BJ (cell line): ENCODE measurements around the gene CD300A. TPM values are rescaled to one million over a fixed set of nuclear protein-coding genes. Genes with fewer than 3 reads are reported as not detected.

Experiments
- CTCF ChIA-PET: fragments of 350-600 bp; formaldehyde crosslinking; extraction: SDS; loops from one replicate; lab custom pipeline; 2021; ENCODE audit warnings: antibody characterized with exemption, inconsistent platforms; lab: Yijun Ruan, JAX
- POLR2A ChIA-PET: fragments of 300-600 bp; sonication (Branson Sonifier 250); formaldehyde crosslinking; extraction: SDS; loops from one replicate; lab custom pipeline; 2021; ENCODE audit warnings: antibody characterized with exemption; lab: Charles Lee
- DNase-seq: peaks from one replicate; pipeline ENCODE4 v3.0.0-alpha.2; 2011; ENCODE audit warnings: low read depth
- H3K27me3 ChIP-seq: 2 replicates; pipeline ENCODE4 v1.6.0; 2011; ENCODE audit warnings: low read length; ENCODE audit not compliant: control insufficient read depth, insufficient read depth
- H3K36me3 ChIP-seq: 2 replicates; pipeline ENCODE4 v1.5.1; 2011; ENCODE audit warnings: low read length; ENCODE audit not compliant: control insufficient read depth, insufficient read depth
- H3K4me3 ChIP-seq: 2 replicates; pipeline ENCODE4 v1.5.1; 2011; ENCODE audit warnings: low read depth, mild to moderate bottlenecking, control low read depth, low read length
- CTCF ChIP-seq: IDR thresholded peaks from 2 replicates; pipeline ENCODE4 v1.5.1; 2011; ENCODE audit warnings: low read depth, mild to moderate bottlenecking, control low read depth, inconsistent platforms, low read length, moderate library complexity; ENCODE audit not compliant: insufficient read depth
- polyA plus RNA-seq: library from polyadenylated mRNA; depleted of rRNA; stranded (reverse); fragments of >200 nt; gene quantifications from 2 replicates; pipeline ENCODE4 v1.2.3, GENCODE V29; 2011; rRNA removed
- small RNA-seq: library from RNA; depleted of rRNA; stranded (forward); fragments of <200 nt; gene quantifications from one replicate; pipeline ENCODE3, GENCODE V24; 2012; ENCODE audit warnings: low replicate concordance, low read depth; ENCODE audit not compliant: insufficient read length

Gene CD300A
- polyA plus RNA-seq, 1 experiment, result not detected

- CTCF ChIA-PET, result no interaction called here
- POLR2A ChIA-PET, result no interaction called here
- DNase-seq, result no peak
- no peaks in the 10 kb centered on the region for H3K36me3 ChIP-seq
- H3K4me3 ChIP-seq, result no peak overlapping the region
- no peaks in the 10 kb centered on the region for H3K27me3 ChIP-seq
- no peak for TF ChIP-seq CTCF
Observed at GRCh38 chr17:74532115-74532514, 65.7 kb downstream of the CD300A start.

Small RNA genes within 50 kb of the gene (small RNA-seq; reads per million reads assigned to genes)
- gene RNA5SP448, result not detected

Other genes starting within 250 kb of the CD300A start
- not detected in 2 replicates for gene DNAI2, start 192.4 kb upstream of the CD300A start, polyA plus RNA-seq
- not detected in 2 replicates for gene KIF19, start 140.4 kb upstream of the CD300A start, polyA plus RNA-seq
- gene BTBD17, start 104.8 kb upstream of the CD300A start, polyA plus RNA-seq, result not detected in 2 replicates
- gene GPR142, start 99.1 kb upstream of the CD300A start, polyA plus RNA-seq, result not detected in 2 replicates
- 0.06 and 0.33 TPM in 2 replicates for gene GPRC5C, start 34.5 kb upstream of the CD300A start, polyA plus RNA-seq
- gene CD300LB, start 64.8 kb downstream of the CD300A start, polyA plus RNA-seq, result not detected in 2 replicates
- gene CD300C, start 79.5 kb downstream of the CD300A start, polyA plus RNA-seq, result 0.05 TPM in 1 of 2 replicates, not detected in the other
- gene CD300H, start 100.9 kb downstream of the CD300A start, polyA plus RNA-seq, result not detected in 2 replicates
- gene CD300LD, start 125.6 kb downstream of the CD300A start, polyA plus RNA-seq, result not detected in 2 replicates
- not detected in 2 replicates for gene CD300E, start 157.1 kb downstream of the CD300A start, polyA plus RNA-seq
- not detected in 2 replicates for gene CD300LF, start 246.3 kb downstream of the CD300A start, polyA plus RNA-seq